ENCODE measurements around the gene MTF2. TPM values are rescaled to one million over a fixed set of nuclear protein-coding genes. Genes with fewer than 3 reads are reported as not detected.

Gene MTF2
- polyA plus RNA-seq, 4 donors: 6.5 to 29.1 (median 9.2) TPM

GRCh38 chr1:93042187-93043056 lies 36.7 kb upstream of the MTF2 start:
- FAIRE-seq (peak; percentile 70), DNase-seq (peak; percentile 69 to 92)
- Histone ChIP-seq H3K27ac (ENCODE audit: low read depth in 1 of 3, low read length in 2 of 3) (peak overlapping the region; percentile 51 to 73 (median 68)), H3K4me1 (ENCODE audit: control insufficient read depth in 3 of 3, insufficient read depth in 2 of 3, low read depth in 1 of 3, low read length in 2 of 3) (peaks cover 0 to 12% (median 0%) of the 10 kb centered on the region in 3 donors), H3K9me3 (ENCODE audit: control insufficient read depth in 2 of 2, insufficient read depth in 1 of 2, low read depth in 1 of 2, low read length in 1 of 2) (no peaks in the 10 kb centered on the region), H3K4me3 (ENCODE audit: low read depth in 1 of 3, low read length in 3 of 3) (peak overlapping the region in 2 of 3 donors; percentile 22 to 52), H3K36me3 (ENCODE audit: control insufficient read depth in 3 of 3, insufficient read depth in 2 of 3, low read depth in 1 of 3, low read length in 3 of 3) (no peaks in the 10 kb centered on the region), H3K27me3 (ENCODE audit: control insufficient read depth in 3 of 3, insufficient read depth in 3 of 3, low read length in 3 of 3) (no peaks in the 10 kb centered on the region)
- 10 to 46% (median 19%) methylated on average over 10 of the region's 10 CpGs for WGBS, 3 donors

- Histone ChIP-seq H3K27me3 (ENCODE audit: control insufficient read depth in 3 of 3, insufficient read depth in 3 of 3, low read length in 3 of 3) (no peaks in the 10 kb centered on the region), H3K4me3 (ENCODE audit: low read depth in 1 of 3, low read length in 3 of 3) (peak overlapping the region in 2 of 3 donors; percentile 22 to 52), H3K36me3 (ENCODE audit: control insufficient read depth in 3 of 3, insufficient read depth in 2 of 3, low read depth in 1 of 3, low read length in 3 of 3) (no peaks in the 10 kb centered on the region), H3K9me3 (ENCODE audit: control insufficient read depth in 2 of 2, insufficient read depth in 1 of 2, low read depth in 1 of 2, low read length in 1 of 2) (no peaks in the 10 kb centered on the region), H3K27ac (ENCODE audit: low read depth in 1 of 3, low read length in 2 of 3) (peak overlapping the region in 2 of 3 donors; percentile 68 to 73), H3K4me1 (ENCODE audit: control insufficient read depth in 3 of 3, insufficient read depth in 2 of 3, low read depth in 1 of 3, low read length in 2 of 3) (peaks cover 0 to 12% (median 0%) of the 10 kb centered on the region in 3 donors)
- 48 to 93% (median 70%) methylated on average over 4 of the region's 4 CpGs for WGBS, 3 donors
- FAIRE-seq (no peak), DNase-seq (no peak)
Observed at GRCh38 chr1:93043057-93043557, 36.0 kb upstream of the MTF2 start.

- H3K4me1 ChIP-seq (ENCODE audit: control insufficient read depth in 3 of 3, insufficient read depth in 2 of 3, low read depth in 1 of 3, low read length in 2 of 3): peaks cover 0 to 5% (median 0%) of the 10 kb centered on the region in 3 donors
- FAIRE-seq (no peak), DNase-seq (peak in 1 of 2 donors; percentile 24)
- H3K9me3 ChIP-seq (ENCODE audit: control insufficient read depth in 2 of 2, insufficient read depth in 1 of 2, low read depth in 1 of 2, low read length in 1 of 2): no peaks in the 10 kb centered on the region
- H3K27ac ChIP-seq (ENCODE audit: low read depth in 1 of 3, low read length in 2 of 3): no peak overlapping the region
- H3K36me3 ChIP-seq (ENCODE audit: control insufficient read depth in 3 of 3, insufficient read depth in 2 of 3, low read depth in 1 of 3, low read length in 3 of 3): no peaks in the 10 kb centered on the region
- H3K4me3 ChIP-seq (ENCODE audit: low read depth in 1 of 3, low read length in 3 of 3): no peak overlapping the region
- no peaks in the 10 kb centered on the region for H3K27me3 ChIP-seq (ENCODE audit: control insufficient read depth in 3 of 3, insufficient read depth in 3 of 3, low read length in 3 of 3)
- 22 to 44% (median 36%) methylated on average over 3 of the region's 3 CpGs for WGBS, 3 donors
Observed at GRCh38 chr1:93047618-93048017, 31.5 kb upstream of the MTF2 start.

- no peak for DNase-seq
- no peak overlapping the region for H3K27ac ChIP-seq (ENCODE audit: low read depth in 1 of 3, low read length in 2 of 3)
- no peak for FAIRE-seq
- H3K4me3 ChIP-seq (ENCODE audit: low read depth in 1 of 3, low read length in 3 of 3): no peak overlapping the region
- H3K27me3 ChIP-seq (ENCODE audit: control insufficient read depth in 3 of 3, insufficient read depth in 3 of 3, low read length in 3 of 3): peaks cover 0 to 2% (median 0%) of the 10 kb centered on the region in 3 donors
- no peaks in the 10 kb centered on the region for H3K36me3 ChIP-seq (ENCODE audit: control insufficient read depth in 3 of 3, insufficient read depth in 2 of 3, low read depth in 1 of 3, low read length in 3 of 3)
- no peaks in the 10 kb centered on the region for H3K4me1 ChIP-seq (ENCODE audit: control insufficient read depth in 3 of 3, insufficient read depth in 2 of 3, low read depth in 1 of 3, low read length in 2 of 3)
- 80 to 90% (median 85%) methylated on average over 1 of the region's 1 CpG for WGBS, 3 donors
- H3K9me3 ChIP-seq (ENCODE audit: control insufficient read depth in 2 of 2, insufficient read depth in 1 of 2, low read depth in 1 of 2, low read length in 1 of 2): no peaks in the 10 kb centered on the region
Observed at GRCh38 chr1:93051961-93052360, 27.1 kb upstream of the MTF2 start.

GRCh38 chr1:93056214-93056613 lies 22.9 kb upstream of the MTF2 start:
- H3K9me3 ChIP-seq (ENCODE audit: control insufficient read depth in 2 of 2, insufficient read depth in 1 of 2, low read depth in 1 of 2, low read length in 1 of 2): no peaks in the 10 kb centered on the region
- no peak for FAIRE-seq
- WGBS, 3 donors: 29 to 32% (median 31%) methylated on average over 4 of the region's 4 CpGs

GRCh38 chr1:93056649-93057048 lies 22.4 kb upstream of the MTF2 start:
- peaks cover 0 to 3% (median 2%) of the 10 kb centered on the region in 3 donors for H3K27me3 ChIP-seq (ENCODE audit: control insufficient read depth in 3 of 3, insufficient read depth in 3 of 3, low read length in 3 of 3)
- FAIRE-seq (no peak), DNase-seq (no peak)
- no peaks in the 10 kb centered on the region for H3K9me3 ChIP-seq (ENCODE audit: control insufficient read depth in 2 of 2, insufficient read depth in 1 of 2, low read depth in 1 of 2, low read length in 1 of 2)
- no peaks in the 10 kb centered on the region for H3K36me3 ChIP-seq (ENCODE audit: control insufficient read depth in 3 of 3, insufficient read depth in 2 of 3, low read depth in 1 of 3, low read length in 3 of 3)
- no peak overlapping the region for H3K4me3 ChIP-seq (ENCODE audit: low read depth in 1 of 3, low read length in 3 of 3)
- 78 to 82% (median 82%) methylated on average over 2 of the region's 2 CpGs for WGBS, 3 donors
- no peak overlapping the region for H3K27ac ChIP-seq (ENCODE audit: low read depth in 1 of 3, low read length in 2 of 3)
- no peaks in the 10 kb centered on the region for H3K4me1 ChIP-seq (ENCODE audit: control insufficient read depth in 3 of 3, insufficient read depth in 2 of 3, low read depth in 1 of 3, low read length in 2 of 3)

More at GRCh38 chr1:93056214-93056613, 22.9 kb upstream of the MTF2 start:
- Histone ChIP-seq H3K4me1 (ENCODE audit: control insufficient read depth in 3 of 3, insufficient read depth in 2 of 3, low read depth in 1 of 3, low read length in 2 of 3) (no peaks in the 10 kb centered on the region), H3K4me3 (ENCODE audit: low read depth in 1 of 3, low read length in 3 of 3) (no peak overlapping the region), H3K27ac (ENCODE audit: low read depth in 1 of 3, low read length in 2 of 3) (no peak overlapping the region), H3K27me3 (ENCODE audit: control insufficient read depth in 3 of 3, insufficient read depth in 3 of 3, low read length in 3 of 3) (peaks cover 0 to 3% (median 2%) of the 10 kb centered on the region in 3 donors), H3K36me3 (ENCODE audit: control insufficient read depth in 3 of 3, insufficient read depth in 2 of 3, low read depth in 1 of 3, low read length in 3 of 3) (no peaks in the 10 kb centered on the region)
- peak in 1 of 2 donors; percentile 38 for DNase-seq

- 44 to 60% (median 56%) methylated on average over 3 of the region's 3 CpGs for WGBS, 3 donors
- H3K36me3 ChIP-seq (ENCODE audit: control insufficient read depth in 3 of 3, insufficient read depth in 2 of 3, low read depth in 1 of 3, low read length in 3 of 3): no peaks in the 10 kb centered on the region
- DNase-seq (peak; percentile 60 to 64), FAIRE-seq (no peak)
- H3K4me1 ChIP-seq (ENCODE audit: control insufficient read depth in 3 of 3, insufficient read depth in 2 of 3, low read depth in 1 of 3, low read length in 2 of 3): no peaks in the 10 kb centered on the region
- H3K9me3 ChIP-seq (ENCODE audit: control insufficient read depth in 2 of 2, insufficient read depth in 1 of 2, low read depth in 1 of 2, low read length in 1 of 2): no peaks in the 10 kb centered on the region
- H3K4me3 ChIP-seq (ENCODE audit: low read depth in 1 of 3, low read length in 3 of 3): no peak overlapping the region
- peaks cover 0 to 3% (median 0%) of the 10 kb centered on the region in 3 donors for H3K27me3 ChIP-seq (ENCODE audit: control insufficient read depth in 3 of 3, insufficient read depth in 3 of 3, low read length in 3 of 3)
- H3K27ac ChIP-seq (ENCODE audit: low read depth in 1 of 3, low read length in 2 of 3): no peak overlapping the region
Observed at GRCh38 chr1:93061895-93062792, 16.9 kb upstream of the MTF2 start.

GRCh38 chr1:93076268-93076667 lies 2.8 kb upstream of the MTF2 start:
- DNase-seq (no peak), FAIRE-seq (no peak)
- no peaks in the 10 kb centered on the region for H3K9me3 ChIP-seq (ENCODE audit: control insufficient read depth in 2 of 2, insufficient read depth in 1 of 2, low read depth in 1 of 2, low read length in 1 of 2)
- H3K36me3 ChIP-seq (ENCODE audit: control insufficient read depth in 3 of 3, insufficient read depth in 2 of 3, low read depth in 1 of 3, low read length in 3 of 3): no peaks in the 10 kb centered on the region
- H3K4me1 ChIP-seq (ENCODE audit: control insufficient read depth in 3 of 3, insufficient read depth in 2 of 3, low read depth in 1 of 3, low read length in 2 of 3): peaks cover 0 to 10% (median 0%) of the 10 kb centered on the region in 3 donors
- H3K27ac ChIP-seq (ENCODE audit: low read depth in 1 of 3, low read length in 2 of 3): no peak overlapping the region
- 71 to 91% (median 87%) methylated on average over 4 of the region's 4 CpGs for WGBS, 3 donors
- no peaks in the 10 kb centered on the region for H3K27me3 ChIP-seq (ENCODE audit: control insufficient read depth in 3 of 3, insufficient read depth in 3 of 3, low read length in 3 of 3)
- no peak overlapping the region for H3K4me3 ChIP-seq (ENCODE audit: low read depth in 1 of 3, low read length in 3 of 3)
